NCI-H2107 (cell line): ENCODE measurements around the gene DDX27.

Experiments
- DNase-seq: peaks from one replicate; lab custom pipeline; 2025; lab: John Stamatoyannopoulos, UW

The DDX27 gene

DNA sequence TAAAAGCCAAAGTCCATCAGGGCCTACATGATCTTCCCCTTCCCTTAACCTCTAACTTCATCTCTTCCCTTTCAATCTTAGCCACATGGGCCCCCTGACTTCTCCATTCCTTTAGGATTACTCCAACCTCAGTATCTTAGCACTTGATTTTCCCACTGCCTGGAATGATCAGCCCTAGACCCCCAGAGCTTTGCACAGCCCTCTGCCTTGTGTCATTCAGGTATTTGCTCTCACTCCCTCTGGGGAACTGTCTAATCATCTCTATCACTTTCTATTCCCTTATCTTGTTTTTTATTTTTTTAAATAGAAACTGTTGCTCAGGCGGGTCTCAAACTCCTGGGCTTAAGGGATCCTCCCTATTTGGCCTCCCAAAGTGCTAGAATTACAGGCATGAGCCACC, 72.0 kb downstream of the DDX27 start:
- DNase-seq: no peak

DNA sequence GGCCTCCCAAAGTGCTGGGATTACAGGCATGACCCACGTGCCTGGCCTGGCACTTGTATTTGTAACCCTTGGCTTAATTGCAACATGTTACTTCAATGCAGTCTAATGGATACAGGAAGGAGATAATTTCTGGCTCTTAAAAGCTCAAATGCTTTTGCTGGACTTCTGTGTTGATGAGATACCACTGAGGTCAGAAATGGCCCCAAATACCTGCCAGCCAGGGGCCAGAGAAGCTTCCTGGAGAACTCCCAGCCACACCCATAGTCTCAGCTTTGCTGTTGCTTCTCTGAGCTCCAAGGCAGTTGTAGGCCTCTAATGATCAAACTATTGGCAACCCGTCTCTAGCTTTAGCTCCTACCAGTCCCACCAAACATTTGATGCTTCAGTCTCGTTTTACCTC, 72.8 kb downstream of the DDX27 start:
- no peak for DNase-seq

DNA sequence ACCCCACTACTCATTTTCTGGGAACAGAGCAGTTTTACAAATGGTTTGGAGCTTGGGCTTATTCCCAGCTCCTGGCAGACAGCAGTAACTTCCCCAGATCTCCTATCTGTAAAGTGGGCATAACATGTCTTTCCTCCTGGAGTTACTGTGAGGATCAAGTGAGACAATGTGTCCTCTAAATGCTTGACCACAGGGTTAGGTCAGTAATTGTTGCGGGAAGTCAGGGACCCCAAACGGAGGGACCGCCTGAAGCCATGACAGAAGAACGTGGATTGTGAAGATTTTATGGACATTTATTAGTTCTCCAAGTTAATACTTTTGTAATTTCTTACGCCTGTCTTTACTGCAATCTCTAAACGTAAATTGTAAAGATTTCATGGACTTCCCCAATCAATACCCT, 73.9 kb downstream of the DDX27 start:
- DNase-seq: no peak
